HG03378 (cell line): Measurements from ENCODE around the gene ITPKB.

Experiments used
- ATAC-seq: cut with Tn5 transposase; IDR thresholded peaks from one replicate; pipeline ENCODE4 v1.9.1; 2021; ENCODE audit warnings: mild to moderate bottlenecking, moderate library complexity; ENCODE audit not compliant: unreplicated experiment

ITPKB gene

GRCh38 chr1:226686440-226687425 is 52.3 kb downstream of the ITPKB start:
- ATAC-seq, result no peak

- no peak for ATAC-seq
These were observed 53.8 kb downstream of the ITPKB start for GRCh38 chr1:226685196-226685820.

GRCh38 chr1:226684026-226684425 is 55.1 kb downstream of the ITPKB start:
- ATAC-seq, result no peak

GRCh38 chr1:226682871-226683814 is 55.9 kb downstream of the ITPKB start:
- ATAC-seq, result no peak

GRCh38 chr1:226681652-226682493 is 57.2 kb downstream of the ITPKB start:
- ATAC-seq, result no peak

- no peak for ATAC-seq
These were observed 58.4 kb downstream of the ITPKB start for GRCh38 chr1:226680653-226681052.

GRCh38 chr1:226679853-226680516 is 59.1 kb downstream of the ITPKB start:
- peak; percentile 29 for ATAC-seq

GRCh38 chr1:226679262-226679661 is 59.8 kb downstream of the ITPKB start:
- ATAC-seq, result no peak

- ATAC-seq, result no peak
These were observed 60.4 kb downstream of the ITPKB start for GRCh38 chr1:226678701-226679100.

- no peak for ATAC-seq
These were observed 60.8 kb downstream of the ITPKB start for GRCh38 chr1:226678251-226678650.

- peak; percentile 30 for ATAC-seq
These were observed 61.8 kb downstream of the ITPKB start for GRCh38 chr1:226677027-226678020.

GRCh38 chr1:226676381-226676780 is 62.7 kb downstream of the ITPKB start:
- ATAC-seq, result no peak

- ATAC-seq, result no peak
These were observed 63.2 kb downstream of the ITPKB start for GRCh38 chr1:226675715-226676357.

GRCh38 chr1:226674892-226675714 is 64.0 kb downstream of the ITPKB start:
- peak; percentile 75 for ATAC-seq

- no peak for ATAC-seq
These were observed 66.7 kb downstream of the ITPKB start for GRCh38 chr1:226672339-226672762.

- no peak for ATAC-seq
These were observed 67.8 kb downstream of the ITPKB start for GRCh38 chr1:226671277-226671676.

GRCh38 chr1:226670073-226670472 is 69.0 kb downstream of the ITPKB start:
- no peak for ATAC-seq
